GM18861 (cell line): Measurements from ENCODE around the gene GPBP1L1.

Experiments
- ATAC-seq: cut with Tn5 transposase; IDR thresholded peaks from one replicate; pipeline ENCODE4 v1.9.1; 2021; ENCODE audit not compliant: unreplicated experiment

GPBP1L1 gene

GRCh38 chr1:45643321-45643720 is 43.0 kb downstream of the GPBP1L1 start:
- ATAC-seq = no peak

- no peak for ATAC-seq
Measured at GRCh38 chr1:45640293-45640692, 46.0 kb downstream of the GPBP1L1 start.

- no peak for ATAC-seq
Measured at GRCh38 chr1:45635211-45635610, 51.1 kb downstream of the GPBP1L1 start.

- ATAC-seq = no peak
Measured at GRCh38 chr1:45630429-45630828, 55.9 kb downstream of the GPBP1L1 start.

GRCh38 chr1:45629035-45629434 is 57.3 kb downstream of the GPBP1L1 start:
- no peak for ATAC-seq

GRCh38 chr1:45623972-45624371 is 62.4 kb downstream of the GPBP1L1 start, which contains the start of gene CCDC17:
CCDC17 (minus strand) TSS chr1:45624054; CDS start chr1:45623909, 145 bp downstream.
- no peak for ATAC-seq

- no peak for ATAC-seq
Measured at GRCh38 chr1:45622524-45623394, 63.6 kb downstream of the GPBP1L1 start.

GRCh38 chr1:45621895-45622523 is 64.3 kb downstream of the GPBP1L1 start:
- no peak for ATAC-seq

GRCh38 chr1:45621501-45621836 is 64.9 kb downstream of the GPBP1L1 start:
- ATAC-seq = no peak

- ATAC-seq = no peak
Measured at GRCh38 chr1:45620588-45621500, 65.5 kb downstream of the GPBP1L1 start.

GRCh38 chr1:45619149-45619921 is 67.0 kb downstream of the GPBP1L1 start:
- no peak for ATAC-seq

GRCh38 chr1:45617618-45618017 is 68.7 kb downstream of the GPBP1L1 start:
- ATAC-seq = no peak

GRCh38 chr1:45615885-45616284 is 70.4 kb downstream of the GPBP1L1 start:
- ATAC-seq = no peak

GRCh38 chr1:45612941-45613579 is 73.3 kb downstream of the GPBP1L1 start:
- ATAC-seq = no peak

- no peak for ATAC-seq
Measured at GRCh38 chr1:45610589-45611226, 75.6 kb downstream of the GPBP1L1 start.

- no peak for ATAC-seq
Measured at GRCh38 chr1:45608175-45609156, 77.9 kb downstream of the GPBP1L1 start.

- ATAC-seq = no peak
Measured at GRCh38 chr1:45607404-45608074, 78.8 kb downstream of the GPBP1L1 start.

GRCh38 chr1:45604239-45604638 is 82.1 kb downstream of the GPBP1L1 start:
- ATAC-seq = no peak
